Hindlimb muscle (tissue), 1 donor: ENCODE results near the gene F3. TPM values are rescaled to one million over a fixed set of nuclear protein-coding genes. Genes with fewer than 3 reads are reported as not detected.
A peak's percentile ranks its signal among the peaks of the same experiment; 100 is the strongest.

Experiments
- DNase-seq: peaks from one replicate; pipeline ENCODE4 v3.0.0-alpha.2; 2013
- polyA plus RNA-seq: library from polyadenylated mRNA; unstranded; fragments of 120-200 nt; gene quantifications from one replicate; pipeline ENCODE4 v1.2.1, GENCODE V29; 2013; ENCODE audit not compliant: insufficient read length

F3 gene
- polyA plus RNA-seq, 1 donor = 3.1 TPM

- DNase-seq = no peak
These were observed 10.6 kb upstream of the F3 start for GRCh38 chr1:94552071-94552586.

- no peak for DNase-seq
These were observed 9.9 kb upstream of the F3 start for GRCh38 chr1:94551449-94551848.

DNA sequence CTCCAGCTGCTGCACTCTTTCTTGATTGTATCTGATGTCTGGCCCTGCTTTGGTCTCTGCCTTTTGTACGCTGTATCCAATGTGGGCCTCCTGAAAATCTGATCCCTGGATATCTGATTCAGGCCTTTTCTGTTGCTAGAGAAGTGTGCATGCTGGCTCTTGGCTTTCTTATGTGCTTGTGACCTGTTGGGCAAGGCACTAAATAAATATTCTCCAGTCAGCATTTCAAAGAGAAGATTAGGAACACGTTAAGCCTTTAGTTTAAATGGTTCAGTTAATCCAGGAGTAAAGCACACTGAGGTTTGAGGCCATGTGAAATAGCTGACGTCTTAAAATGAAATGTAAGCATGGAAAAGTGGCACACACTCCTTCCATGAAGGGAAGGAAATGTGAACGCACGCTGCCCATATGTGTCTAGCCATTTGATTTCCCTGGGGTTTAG lies 9.3 kb upstream of the F3 start:
- no peak for DNase-seq

GRCh38 chr1:94550396-94550795 lies 8.8 kb upstream of the F3 start:
- DNase-seq = no peak

GRCh38 chr1:94549706-94550105 lies 8.1 kb upstream of the F3 start:
- DNase-seq = no peak

DNA sequence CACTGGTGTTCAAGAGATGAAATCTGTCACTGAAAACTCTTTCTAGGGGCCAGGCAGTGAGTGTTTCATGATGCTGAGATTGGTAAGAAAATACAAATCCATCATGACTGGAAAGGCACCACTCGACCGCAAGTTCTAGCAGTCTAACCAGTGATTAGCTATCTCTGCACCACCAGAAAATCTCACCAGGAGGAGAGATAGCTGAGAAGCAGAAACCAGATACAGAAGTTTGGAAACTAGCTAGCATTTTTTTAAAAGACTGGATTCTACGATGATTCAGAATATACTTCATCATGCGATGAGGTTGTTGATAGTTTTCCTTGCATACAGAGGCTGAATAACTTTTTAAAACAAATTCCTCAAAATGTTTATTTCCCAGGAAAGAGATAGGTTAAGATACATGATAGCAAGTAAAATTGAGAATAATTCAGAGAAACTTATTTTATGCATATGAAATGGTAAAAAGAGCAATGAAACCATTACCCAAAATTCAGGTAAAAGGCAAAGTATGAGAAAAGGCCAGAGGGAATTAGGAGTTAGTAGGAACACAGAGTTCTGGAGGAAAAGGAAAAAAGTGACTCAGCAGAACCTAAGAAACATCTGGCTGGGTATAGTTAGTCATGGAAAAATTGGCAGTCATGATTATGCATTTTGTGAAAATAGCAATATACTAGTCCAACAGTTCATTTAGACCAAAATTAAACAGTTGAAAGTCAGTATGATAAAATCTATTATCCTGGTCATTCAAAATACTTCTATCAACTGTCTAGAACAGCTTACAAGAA lies 3.3 kb upstream of the F3 start:
- no peak for DNase-seq

DNA sequence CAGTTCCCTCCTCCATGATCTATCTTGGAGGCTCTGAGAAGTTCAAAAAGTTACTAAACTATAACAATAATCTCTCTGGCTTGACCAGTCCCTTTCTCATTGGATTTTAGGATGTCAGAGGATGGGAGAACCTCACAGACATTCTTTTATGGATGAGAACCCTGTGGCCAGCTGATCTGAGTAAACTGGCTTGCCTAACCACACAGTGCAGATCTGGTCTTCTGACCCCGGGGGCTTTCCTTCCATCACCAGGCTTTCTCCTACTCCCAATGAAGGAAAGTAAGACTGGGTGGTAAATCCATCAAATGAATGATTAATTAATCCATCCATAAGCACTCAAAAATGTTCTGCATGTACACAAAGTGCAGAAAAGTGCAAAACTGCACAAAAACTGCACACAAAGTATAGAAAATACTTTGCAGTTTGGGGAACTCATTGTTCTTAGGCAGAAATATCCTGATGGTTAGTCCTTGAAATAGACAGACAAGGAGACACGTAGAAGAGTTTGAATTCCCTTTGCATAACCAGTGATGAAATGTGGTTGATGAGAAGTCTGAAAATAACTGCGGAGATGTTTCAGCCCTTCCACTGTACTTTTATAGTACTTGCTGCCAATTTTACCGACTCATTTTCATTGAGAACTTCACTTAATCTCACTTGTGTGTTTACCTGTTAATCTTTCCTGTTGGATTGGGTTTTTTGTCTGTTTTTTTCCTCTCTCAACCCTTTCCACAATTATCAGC lies 2.5 kb upstream of the F3 start:
- no peak for DNase-seq

DNA sequence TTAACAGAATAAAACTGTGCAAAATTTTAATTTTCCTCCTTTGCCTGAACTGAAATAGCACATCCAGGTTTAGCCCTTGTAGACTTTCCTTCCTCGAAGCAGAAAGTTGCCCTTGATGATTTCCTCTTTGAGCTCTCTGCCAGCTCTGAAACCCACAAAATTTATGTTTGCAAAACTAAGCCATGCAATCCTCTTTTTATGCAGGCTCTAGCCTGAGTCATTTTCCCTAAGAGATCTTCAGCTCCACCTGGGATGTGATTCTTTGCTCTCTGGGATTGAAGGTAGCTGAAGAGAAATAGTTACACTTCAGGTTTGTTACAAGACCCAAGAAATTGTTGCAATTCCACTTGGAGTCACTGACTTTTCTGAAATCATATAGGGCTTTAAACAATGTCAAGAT lies 1.4 kb upstream of the F3 start:
- no peak for DNase-seq

DNA sequence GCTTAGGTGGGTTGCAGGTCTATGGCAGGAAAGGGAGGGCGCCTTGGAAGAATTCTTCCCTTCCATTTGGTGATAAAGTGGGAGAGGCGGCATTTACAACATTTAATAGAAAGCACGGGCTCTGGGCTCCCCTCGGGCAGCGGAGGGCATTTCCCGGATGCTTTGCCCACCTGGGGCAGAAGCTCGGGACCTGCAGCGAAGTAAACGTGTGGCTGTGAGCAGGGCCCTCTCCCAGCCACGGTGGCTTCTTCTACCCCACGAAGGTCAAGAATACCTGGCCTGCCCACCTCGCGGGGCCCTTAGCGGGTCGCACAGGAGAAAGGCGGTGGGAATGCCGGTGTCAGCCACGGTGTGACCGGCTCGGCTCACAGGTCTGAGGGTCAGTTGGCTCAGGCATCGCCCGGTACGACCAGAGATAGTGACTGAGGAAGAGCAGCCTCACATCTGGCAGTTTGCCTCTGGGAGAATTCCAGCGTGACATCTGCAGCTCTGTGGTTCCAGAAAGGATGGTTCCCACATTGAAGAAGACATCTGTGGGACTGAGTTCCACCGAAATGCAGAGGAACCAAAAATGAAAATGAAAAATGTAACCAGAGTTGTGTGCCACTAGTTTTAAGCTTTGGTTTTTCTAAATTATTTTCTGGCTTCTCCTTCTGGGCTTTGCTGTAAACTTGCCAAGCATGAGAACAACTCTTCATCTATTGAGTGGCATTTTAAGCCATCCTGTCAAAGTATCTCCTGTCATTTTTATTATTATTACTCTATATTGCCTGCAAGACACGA lies 720 bp upstream of the F3 start:
- peak; percentile 70 for DNase-seq

GRCh38 chr1:94540440-94541245 lies 916 bp downstream of the F3 start:
- no peak for DNase-seq

- no peak for DNase-seq
These were observed 2.1 kb downstream of the F3 start for GRCh38 chr1:94539496-94539895.

GRCh38 chr1:94538243-94538827 lies 3.2 kb downstream of the F3 start:
- no peak for DNase-seq

GRCh38 chr1:94537254-94537653 lies 4.3 kb downstream of the F3 start:
- DNase-seq = no peak

DNA sequence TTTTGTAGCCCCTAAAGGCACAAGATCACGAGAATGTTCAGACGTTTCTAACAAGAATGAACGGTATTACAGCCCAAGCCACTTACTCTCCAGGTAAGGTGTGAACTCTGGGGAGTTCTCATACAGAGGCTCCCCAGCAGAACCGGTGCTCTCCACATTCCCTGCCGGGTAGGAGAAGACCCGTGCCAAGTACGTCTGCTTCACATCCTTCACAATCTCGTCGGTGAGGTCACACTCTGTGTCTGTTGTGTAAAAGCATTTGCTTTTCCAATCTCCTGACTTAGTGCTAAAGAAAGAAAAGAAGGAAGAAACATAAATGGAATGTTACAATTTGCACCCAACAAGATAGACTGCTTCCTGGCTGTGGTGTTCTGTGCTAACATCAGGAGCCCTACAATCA lies 5.7 kb downstream of the F3 start:
- no peak for DNase-seq

GRCh38 chr1:94535095-94535494 lies 6.5 kb downstream of the F3 start:
- DNase-seq = no peak

GRCh38 chr1:94532077-94532476 lies 9.5 kb downstream of the F3 start:
- DNase-seq = no peak

DNA sequence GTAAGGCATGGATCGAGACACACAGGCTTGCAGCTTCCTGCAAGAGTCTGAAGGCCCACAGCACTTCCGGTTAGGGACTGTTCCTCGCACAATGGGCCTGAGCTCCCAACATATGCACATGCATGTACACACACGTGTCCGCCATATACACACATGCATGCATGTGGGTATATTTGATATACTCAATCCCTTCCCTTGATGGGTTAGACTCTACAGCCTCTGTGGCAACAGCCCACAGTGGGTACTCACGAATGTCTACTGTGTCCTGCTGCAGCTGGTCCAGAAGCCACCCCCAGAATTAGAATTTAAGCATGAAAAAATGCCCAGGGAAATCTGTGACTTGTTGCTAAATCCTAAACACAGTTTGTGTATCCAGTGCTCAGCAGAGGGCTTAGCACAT lies 9.9 kb downstream of the F3 start:
- DNase-seq = no peak

DNA sequence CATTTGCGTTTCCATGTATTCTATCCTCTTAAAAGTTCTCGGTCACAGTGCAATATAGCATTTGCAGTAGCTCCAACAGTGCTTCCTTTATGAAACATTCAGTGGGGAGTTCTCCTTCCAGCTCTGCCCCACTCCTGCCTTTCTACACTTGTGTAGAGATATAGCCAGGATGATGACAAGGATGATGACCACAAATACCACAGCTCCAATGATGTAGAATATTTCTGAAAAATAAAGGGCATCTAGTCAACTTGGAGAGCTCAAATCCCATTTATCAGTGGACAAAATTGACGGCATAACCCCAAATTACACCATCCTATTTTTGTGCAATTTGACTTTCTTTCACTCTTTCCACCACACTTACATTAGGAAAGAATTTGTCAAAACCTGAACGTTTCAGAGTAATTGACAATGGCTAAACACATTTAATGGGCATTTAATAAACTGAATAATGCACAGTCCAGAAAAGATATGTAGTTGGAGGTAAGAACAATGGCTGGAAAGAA lies 11.1 kb downstream of the F3 start:
- no peak for DNase-seq

GRCh38 chr1:94529416-94529815 lies 12.1 kb downstream of the F3 start:
- no peak for DNase-seq

DNA sequence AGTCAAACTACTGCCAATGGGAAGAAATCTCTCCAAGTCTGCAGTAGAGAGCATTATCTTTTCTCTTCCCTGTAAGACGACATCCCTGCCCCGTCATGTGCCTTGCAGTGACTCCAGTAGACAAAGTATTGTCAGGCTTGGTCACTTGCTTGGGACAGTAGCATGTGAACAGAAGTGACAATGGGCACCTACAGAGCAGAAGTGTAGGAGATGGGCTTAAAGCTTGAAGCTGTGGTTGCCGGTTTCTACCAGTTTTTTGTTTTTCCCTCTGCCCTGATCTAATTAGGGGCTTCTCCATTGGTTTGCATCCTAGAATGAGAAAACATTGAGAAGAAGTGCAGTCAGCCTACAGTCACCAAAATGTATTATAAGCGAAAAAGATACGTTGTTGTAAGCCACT lies 12.7 kb downstream of the F3 start:
- no peak for DNase-seq

GRCh38 chr1:94528299-94528698 lies 13.3 kb downstream of the F3 start:
- DNase-seq = no peak
